Fibroblast of lung (primary cell): ENCODE measurements around the gene TBC1D12.
A peak's percentile ranks its signal among the peaks of the same experiment; 100 is the strongest.

Experiments used
- CTCF ChIP-seq, 2 donors: IDR thresholded peaks in 1 of 2; conservative IDR thresholded peaks in 1 of 2; 1 replicate in 1 of 2; 2 replicates in 1 of 2; pipeline ENCODE4 v1.5.1; 2011 to 2012; ENCODE audit warnings: low read length in 2 of 2, control low read depth in 1 of 2, inconsistent platforms in 1 of 2, low read depth in 1 of 2, mild to moderate bottlenecking in 1 of 2
- EZH2 ChIP-seq: IDR thresholded peaks from 2 replicates; pipeline ENCODE4 v1.5.1; 2012; ENCODE audit warnings: low read length, control low read depth, mild to moderate bottlenecking; ENCODE audit errors: missing control alignments

GRCh38 chr10:94439275-94439861 is 37.0 kb downstream of the TBC1D12 start:
- TF ChIP-seq CTCF (conservative IDR thresholded peaks at IDR 0.05 in 1 of 2, IDR thresholded peaks at IDR 0.05 in 1 of 2; ENCODE audit: low read depth in 1 of 2, low read length in 2 of 2) (peak; percentile 5 to 20), EZH2 (no peak)
